OCI-LY7 (cell line): Measurements from ENCODE around the gene SYNRG. TPM values are rescaled to one million over a fixed set of nuclear protein-coding genes. Genes with fewer than 3 reads are reported as not detected.

Experiments
- BruUV-seq: library from RNA; stranded (reverse); fragments of 400-500 nt; replicated peaks from 2 replicates; lab custom pipeline; 2021; lab: Mats Ljungman, UMichigan
- CTCF ChIA-PET: fragments of 300-600 bp; sonication (Branson Sonifier 250); formaldehyde crosslinking; loops from one replicate; lab custom pipeline; 2022; ENCODE audit warnings: antibody characterized with exemption; ENCODE audit not compliant: unreplicated experiment; lab: Charles Lee
- POLR2A ChIA-PET: fragments of 300-600 bp; sonication (Branson Sonifier 250); formaldehyde crosslinking; loops from one replicate; lab custom pipeline; 2022; ENCODE audit warnings: antibody characterized with exemption; lab: Charles Lee
- DNase-seq: peaks from one replicate; pipeline ENCODE4 v3.0.0-alpha.2; 2015; ENCODE audit warnings: low spot score
- H2AFZ ChIP-seq: fragments of 200-600 bp; sonication (generic), shearing (Covaris generic); 2 replicates; pipeline ENCODE4 v1.6.1; 2014; ENCODE audit warnings: mild to moderate bottlenecking, antibody characterized with exemption, low read length, moderate library complexity
- H3K27ac ChIP-seq: fragments of 200-600 bp; sonication (generic); 2 replicates; pipeline ENCODE4 v1.5.1; 2014; ENCODE audit warnings: mixed run types, low read depth, mild to moderate bottlenecking, moderate library complexity, low read length, inconsistent platforms; ENCODE audit not compliant: poor library complexity, severe bottlenecking
- H3K36me3 ChIP-seq: fragments of 200-600 bp; sonication (generic); 2 replicates; pipeline ENCODE4 v1.6.1; 2014; ENCODE audit warnings: mild to moderate bottlenecking, antibody characterized with exemption, low read length, moderate library complexity, mixed read lengths; ENCODE audit not compliant: insufficient read depth
- H3K4me1 ChIP-seq: fragments of 200-600 bp; sonication (generic); 2 replicates; pipeline ENCODE4 v1.5.1; 2014; ENCODE audit warnings: mild to moderate bottlenecking, low read length; ENCODE audit not compliant: insufficient read depth, poor library complexity, severe bottlenecking
- H3K4me2 ChIP-seq: fragments of 200-600 bp; sonication (generic); 2 replicates; pipeline ENCODE4 v1.6.1; 2014; ENCODE audit warnings: mild to moderate bottlenecking, low read length
- H3K4me3 ChIP-seq: fragments of 200-600 bp; sonication (generic); 2 replicates; pipeline ENCODE4 v1.5.1; 2014; ENCODE audit warnings: mild to moderate bottlenecking, low read depth, low read length; ENCODE audit not compliant: poor library complexity, severe bottlenecking
- H3K79me2 ChIP-seq: fragments of 200-600 bp; sonication (generic); 2 replicates; pipeline ENCODE4 v1.6.1; 2016; ENCODE audit warnings: low read depth, mild to moderate bottlenecking, low read length, moderate library complexity, mixed read lengths; ENCODE audit not compliant: insufficient read depth
- H3K9me2 ChIP-seq: fragments of 200-600 bp; sonication (generic); 2 replicates; pipeline ENCODE4 v1.6.1; 2016; ENCODE audit warnings: mild to moderate bottlenecking, low read length, mixed read lengths; ENCODE audit not compliant: insufficient read depth
- H3K9me3 ChIP-seq: fragments of 200-600 bp; sonication (generic); 2 replicates; pipeline ENCODE4 v1.6.1; 2014; ENCODE audit warnings: mild to moderate bottlenecking, mixed run types, low read length, mixed read lengths
- H4K20me1 ChIP-seq: fragments of 200-600 bp; sonication (generic); 2 replicates; pipeline ENCODE4 v1.6.1; 2014; ENCODE audit warnings: mild to moderate bottlenecking, antibody characterized with exemption, low read length, moderate library complexity, mixed read lengths; ENCODE audit not compliant: insufficient read depth
- EZH2phosphoT487 ChIP-seq: fragments of 200-600 bp; sonication (generic); IDR thresholded peaks from 2 replicates; pipeline ENCODE4 v1.6.1; 2018; ENCODE audit warnings: low read depth, borderline replicate concordance, mild to moderate bottlenecking, mixed run types, antibody characterized with exemption, low read length, moderate library complexity, mixed read lengths
- intact Hi-C: fragments of 100-400 bp; cut with micrococcal nuclease; formaldehyde crosslinking; loops from one replicate; pipeline ENCODE4 v1.10.0; 2022; ENCODE audit not compliant: unreplicated experiment
- total RNA-seq, 2 experiments: library from RNA; depleted of rRNA in 1 of 2; stranded (reverse); fragments of >200 nt in 1 of 2; shearing (Covaris generic) in 1 of 2; gene quantifications; 2 replicates each; pipeline ENCODE4 v1.2.3, GENCODE V29; 2014 to 2022
- TF ChIP-seq, protein P1 (sequence below): fragments of 200-600 bp; sonication (generic); conservative IDR thresholded peaks from 2 replicates; pipeline ENCODE4 v1.5.1; 2014; ENCODE audit warnings: mild to moderate bottlenecking, antibody characterized with exemption, low read length, moderate library complexity, mixed read lengths

SYNRG gene
- total RNA-seq, 2 experiments from 2014 or later = 39.6 to 132 TPM

DNA sequence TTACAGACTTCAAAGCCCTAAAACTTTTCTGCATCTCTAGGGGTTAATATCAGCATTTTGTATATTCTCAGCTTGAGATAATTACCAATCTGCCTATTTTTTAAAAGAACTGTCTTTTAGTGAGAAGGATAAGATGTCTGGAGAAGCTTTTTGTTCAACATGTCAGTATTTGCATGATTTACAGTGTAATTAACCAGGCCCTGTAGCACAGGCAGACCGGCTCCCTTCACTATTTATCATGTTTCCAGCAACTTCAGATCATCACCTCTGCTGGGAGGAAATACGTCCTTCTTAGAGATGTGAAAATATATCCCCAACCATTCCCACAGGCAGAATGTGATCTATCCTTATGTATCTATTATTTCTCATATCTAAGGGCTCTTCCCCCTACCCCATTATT is 42.6 kb upstream of the SYNRG start:
- no peak overlapping the region for H2AFZ ChIP-seq
- no TSS peak for BruUV-seq
- no peaks in the 10 kb centered on the region for H3K9me3 ChIP-seq
- ChIA-PET POLR2A (no interaction called here), CTCF (no interaction called here)
- no peaks in the 10 kb centered on the region for H3K9me2 ChIP-seq
- TF ChIP-seq EZH2phosphoT487 = no peak
- TF ChIP-seq, protein P1, sequence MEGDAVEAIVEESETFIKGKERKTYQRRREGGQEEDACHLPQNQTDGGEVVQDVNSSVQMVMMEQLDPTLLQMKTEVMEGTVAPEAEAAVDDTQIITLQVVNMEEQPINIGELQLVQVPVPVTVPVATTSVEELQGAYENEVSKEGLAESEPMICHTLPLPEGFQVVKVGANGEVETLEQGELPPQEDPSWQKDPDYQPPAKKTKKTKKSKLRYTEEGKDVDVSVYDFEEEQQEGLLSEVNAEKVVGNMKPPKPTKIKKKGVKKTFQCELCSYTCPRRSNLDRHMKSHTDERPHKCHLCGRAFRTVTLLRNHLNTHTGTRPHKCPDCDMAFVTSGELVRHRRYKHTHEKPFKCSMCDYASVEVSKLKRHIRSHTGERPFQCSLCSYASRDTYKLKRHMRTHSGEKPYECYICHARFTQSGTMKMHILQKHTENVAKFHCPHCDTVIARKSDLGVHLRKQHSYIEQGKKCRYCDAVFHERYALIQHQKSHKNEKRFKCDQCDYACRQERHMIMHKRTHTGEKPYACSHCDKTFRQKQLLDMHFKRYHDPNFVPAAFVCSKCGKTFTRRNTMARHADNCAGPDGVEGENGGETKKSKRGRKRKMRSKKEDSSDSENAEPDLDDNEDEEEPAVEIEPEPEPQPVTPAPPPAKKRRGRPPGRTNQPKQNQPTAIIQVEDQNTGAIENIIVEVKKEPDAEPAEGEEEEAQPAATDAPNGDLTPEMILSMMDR = no peak
- H3K4me1 ChIP-seq = no peaks in the 10 kb centered on the region
- no peak for DNase-seq
- no peak overlapping the region for H3K27ac ChIP-seq
- no peak overlapping the region for H3K4me3 ChIP-seq
- no peaks in the 10 kb centered on the region for H4K20me1 ChIP-seq
- no peaks in the 10 kb centered on the region for H3K79me2 ChIP-seq
- intact Hi-C loops = no loop called here
- no peak overlapping the region for H3K4me2 ChIP-seq
- H3K36me3 ChIP-seq = no peaks in the 10 kb centered on the region

DNA sequence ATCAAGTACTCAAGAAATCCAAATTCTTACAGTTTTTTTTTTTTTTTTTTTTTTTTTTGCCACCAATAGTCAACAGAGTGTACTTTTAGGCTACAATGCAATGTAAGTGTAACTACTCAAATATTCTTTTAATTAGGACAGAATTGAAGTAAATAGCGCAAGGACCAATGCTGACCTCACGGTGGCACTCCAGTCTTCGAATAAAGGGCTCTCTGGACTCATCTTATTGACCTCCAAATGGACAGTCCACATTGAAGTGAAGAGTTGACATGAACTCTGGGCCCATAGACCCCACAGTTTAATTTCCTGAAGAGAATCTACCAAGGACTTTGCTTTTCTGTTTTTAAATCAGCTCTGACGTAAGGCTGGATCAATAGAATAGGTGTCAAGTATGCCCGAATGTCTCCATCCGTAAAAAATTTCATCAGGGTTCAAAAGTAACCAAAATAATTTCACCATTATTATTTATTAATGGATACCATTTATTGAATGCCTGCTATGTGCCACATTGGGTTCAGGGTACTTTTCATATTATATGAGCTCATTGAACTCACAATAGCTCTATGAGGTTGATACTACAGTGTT is 41.3 kb upstream of the SYNRG start:
- no peaks in the 10 kb centered on the region for H3K36me3 ChIP-seq
- no peak overlapping the region for H3K4me3 ChIP-seq
- no TSS peak for BruUV-seq
- H3K9me3 ChIP-seq = no peaks in the 10 kb centered on the region
- no peaks in the 10 kb centered on the region for H4K20me1 ChIP-seq
- TF ChIP-seq, protein P1 = peak; percentile 60
- no peak for TF ChIP-seq EZH2phosphoT487
- ChIA-PET POLR2A (no interaction called here), CTCF (no interaction called here)
- intact Hi-C loops = no loop called here
- H3K79me2 ChIP-seq = no peaks in the 10 kb centered on the region
- no peak overlapping the region for H2AFZ ChIP-seq
- no peak overlapping the region for H3K4me2 ChIP-seq
- H3K4me1 ChIP-seq = no peaks in the 10 kb centered on the region
- no peak overlapping the region for H3K27ac ChIP-seq
- no peaks in the 10 kb centered on the region for H3K9me2 ChIP-seq
- DNase-seq = peak; percentile 10

DNA sequence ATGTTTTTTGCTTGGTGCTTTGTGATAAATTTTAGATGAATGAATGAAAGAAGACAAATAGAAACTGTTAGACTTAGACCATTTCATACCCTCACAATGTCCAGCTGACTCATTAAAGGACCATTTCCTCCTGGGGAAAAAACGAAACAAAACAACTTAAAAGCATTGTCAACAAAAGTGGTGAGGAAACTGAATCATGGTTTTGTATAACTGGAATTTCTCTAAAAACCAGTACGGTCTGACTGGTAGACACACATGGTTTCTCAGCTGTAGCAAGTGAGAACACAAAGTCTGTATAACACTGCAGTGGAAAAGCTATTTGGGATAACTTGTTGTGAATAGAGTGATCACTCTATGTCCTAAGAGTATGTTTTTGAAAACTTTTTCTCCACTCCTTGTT is 39.3 kb upstream of the SYNRG start:
- DNase-seq = no peak
- ChIA-PET POLR2A (no interaction called here), CTCF (interaction anchor here (1.1 kb wide), 1 partner anchor 168 kb away, joined by 3 read pairs; no protein-coding TSS in a partner anchor)
- no peaks in the 10 kb centered on the region for H3K9me2 ChIP-seq
- H3K4me2 ChIP-seq = no peak overlapping the region
- H3K9me3 ChIP-seq = no peaks in the 10 kb centered on the region
- no peaks in the 10 kb centered on the region for H3K79me2 ChIP-seq
- H4K20me1 ChIP-seq = no peaks in the 10 kb centered on the region
- H2AFZ ChIP-seq = no peak overlapping the region
- no peaks in the 10 kb centered on the region for H3K36me3 ChIP-seq
- no TSS peak for BruUV-seq
- no peak overlapping the region for H3K4me3 ChIP-seq
- intact Hi-C loops = no loop called here
- H3K27ac ChIP-seq = no peak overlapping the region
- peaks cover 5% of the 10 kb centered on the region for H3K4me1 ChIP-seq
- no peak for TF ChIP-seq EZH2phosphoT487
- TF ChIP-seq, protein P1 = no peak
